Hematopoietic multipotent progenitor cell treated with erythropoietin and hydrocortisone succinate and interleukin-3 and kit ligand, for 17 days (in vitro differentiated cells): ENCODE results near the gene PPP1R7.

Experiments
- DNase-seq: peaks from one replicate; pipeline ENCODE4 v3.0.0-alpha.2; 2015; ENCODE audit warnings: low spot score

The PPP1R7 gene

GRCh38 chr2:241120440-241120839, 29.8 kb upstream of the PPP1R7 start:
- DNase-seq = no peak

GRCh38 chr2:241121008-241121407, 29.3 kb upstream of the PPP1R7 start:
- DNase-seq = no peak

GRCh38 chr2:241122376-241123002, 27.8 kb upstream of the PPP1R7 start:
- DNase-seq = no peak

- no peak for DNase-seq
Measured at GRCh38 chr2:241123816-241124536, 26.3 kb upstream of the PPP1R7 start.

- no peak for DNase-seq
Measured at GRCh38 chr2:241125626-241126025, 24.6 kb upstream of the PPP1R7 start.

- DNase-seq = no peak
Measured at GRCh38 chr2:241126201-241126611, 24.1 kb upstream of the PPP1R7 start.

- no peak for DNase-seq
Measured at GRCh38 chr2:241126771-241127202, 23.5 kb upstream of the PPP1R7 start.

- no peak for DNase-seq
Measured at GRCh38 chr2:241128266-241128665, 22.0 kb upstream of the PPP1R7 start.

GRCh38 chr2:241129086-241129871, 21.0 kb upstream of the PPP1R7 start:
- no peak for DNase-seq

- DNase-seq = no peak
Measured at GRCh38 chr2:241130316-241130715, 20.0 kb upstream of the PPP1R7 start.

- no peak for DNase-seq
Measured at GRCh38 chr2:241131531-241131930, 18.7 kb upstream of the PPP1R7 start.

GRCh38 chr2:241132538-241133435, 17.5 kb upstream of the PPP1R7 start:
- DNase-seq = no peak

GRCh38 chr2:241133436-241133820, 16.8 kb upstream of the PPP1R7 start:
- DNase-seq = no peak

GRCh38 chr2:241134711-241135110, 15.6 kb upstream of the PPP1R7 start:
- no peak for DNase-seq

- DNase-seq = no peak
Measured at GRCh38 chr2:241135737-241136136, 14.5 kb upstream of the PPP1R7 start.

GRCh38 chr2:241136191-241136590, 14.1 kb upstream of the PPP1R7 start:
- DNase-seq = no peak

GRCh38 chr2:241136661-241137260, 13.5 kb upstream of the PPP1R7 start:
- DNase-seq = no peak

- DNase-seq = no peak
Measured at GRCh38 chr2:241137276-241138190, 12.7 kb upstream of the PPP1R7 start.

GRCh38 chr2:241138471-241138870, 11.8 kb upstream of the PPP1R7 start:
- no peak for DNase-seq
